ENCODE data around the gene CDADC1.

DNA sequence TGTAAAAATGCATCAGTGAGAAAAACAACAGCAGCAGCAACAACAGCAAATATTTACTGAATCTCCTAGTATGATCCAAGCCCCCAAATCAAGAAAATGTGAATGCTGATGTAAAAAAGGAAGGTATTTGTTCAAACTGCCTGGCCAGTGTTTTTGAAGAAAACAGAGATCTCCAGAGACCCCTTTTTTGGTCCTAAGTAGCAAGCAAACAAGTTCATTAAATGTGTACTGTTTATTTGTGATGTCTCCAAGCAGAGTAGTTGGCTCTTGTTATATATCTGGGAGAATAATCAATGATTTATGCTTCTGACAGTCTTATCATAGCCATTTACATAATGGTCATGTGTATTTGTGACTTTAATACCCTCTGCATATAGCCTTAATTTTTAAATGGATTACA is 50.7 kb downstream of the CDADC1 start:
- no peak for TF ChIP-seq FOXJ3 (CRISPR knock-in tag; IDR thresholded peaks at IDR 0.05)
- TF ChIP-seq GABPA (IDR thresholded peaks at IDR 0.05; ENCODE audit: low read depth): no peak
- no peak for TF ChIP-seq MEF2A (IDR thresholded peaks at IDR 0.05; ENCODE audit: borderline replicate concordance, low read depth)
- TF ChIP-seq NRF1 (IDR thresholded peaks at IDR 0.05; ENCODE audit: low read depth, low read length): no peak
- no peak for TF ChIP-seq RFX5 (IDR thresholded peaks at IDR 0.05; ENCODE audit: low read length)
- TF ChIP-seq, protein P1, sequence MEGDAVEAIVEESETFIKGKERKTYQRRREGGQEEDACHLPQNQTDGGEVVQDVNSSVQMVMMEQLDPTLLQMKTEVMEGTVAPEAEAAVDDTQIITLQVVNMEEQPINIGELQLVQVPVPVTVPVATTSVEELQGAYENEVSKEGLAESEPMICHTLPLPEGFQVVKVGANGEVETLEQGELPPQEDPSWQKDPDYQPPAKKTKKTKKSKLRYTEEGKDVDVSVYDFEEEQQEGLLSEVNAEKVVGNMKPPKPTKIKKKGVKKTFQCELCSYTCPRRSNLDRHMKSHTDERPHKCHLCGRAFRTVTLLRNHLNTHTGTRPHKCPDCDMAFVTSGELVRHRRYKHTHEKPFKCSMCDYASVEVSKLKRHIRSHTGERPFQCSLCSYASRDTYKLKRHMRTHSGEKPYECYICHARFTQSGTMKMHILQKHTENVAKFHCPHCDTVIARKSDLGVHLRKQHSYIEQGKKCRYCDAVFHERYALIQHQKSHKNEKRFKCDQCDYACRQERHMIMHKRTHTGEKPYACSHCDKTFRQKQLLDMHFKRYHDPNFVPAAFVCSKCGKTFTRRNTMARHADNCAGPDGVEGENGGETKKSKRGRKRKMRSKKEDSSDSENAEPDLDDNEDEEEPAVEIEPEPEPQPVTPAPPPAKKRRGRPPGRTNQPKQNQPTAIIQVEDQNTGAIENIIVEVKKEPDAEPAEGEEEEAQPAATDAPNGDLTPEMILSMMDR (IDR thresholded peaks at IDR 0.05): no peak
- TF ChIP-seq RAD21 (IDR thresholded peaks at IDR 0.05; ENCODE audit: low read length): no peak
- TF ChIP-seq RCOR1 (IDR thresholded peaks at IDR 0.05; ENCODE audit: low read length): no peak
- TF ChIP-seq TAF1 (IDR thresholded peaks at IDR 0.05; ENCODE audit: borderline replicate concordance, low read depth, low read length): no peak
- no peak for TF ChIP-seq SMC3 (IDR thresholded peaks at IDR 0.05; ENCODE audit: low read depth, low read length)
- TF ChIP-seq, protein P2, sequence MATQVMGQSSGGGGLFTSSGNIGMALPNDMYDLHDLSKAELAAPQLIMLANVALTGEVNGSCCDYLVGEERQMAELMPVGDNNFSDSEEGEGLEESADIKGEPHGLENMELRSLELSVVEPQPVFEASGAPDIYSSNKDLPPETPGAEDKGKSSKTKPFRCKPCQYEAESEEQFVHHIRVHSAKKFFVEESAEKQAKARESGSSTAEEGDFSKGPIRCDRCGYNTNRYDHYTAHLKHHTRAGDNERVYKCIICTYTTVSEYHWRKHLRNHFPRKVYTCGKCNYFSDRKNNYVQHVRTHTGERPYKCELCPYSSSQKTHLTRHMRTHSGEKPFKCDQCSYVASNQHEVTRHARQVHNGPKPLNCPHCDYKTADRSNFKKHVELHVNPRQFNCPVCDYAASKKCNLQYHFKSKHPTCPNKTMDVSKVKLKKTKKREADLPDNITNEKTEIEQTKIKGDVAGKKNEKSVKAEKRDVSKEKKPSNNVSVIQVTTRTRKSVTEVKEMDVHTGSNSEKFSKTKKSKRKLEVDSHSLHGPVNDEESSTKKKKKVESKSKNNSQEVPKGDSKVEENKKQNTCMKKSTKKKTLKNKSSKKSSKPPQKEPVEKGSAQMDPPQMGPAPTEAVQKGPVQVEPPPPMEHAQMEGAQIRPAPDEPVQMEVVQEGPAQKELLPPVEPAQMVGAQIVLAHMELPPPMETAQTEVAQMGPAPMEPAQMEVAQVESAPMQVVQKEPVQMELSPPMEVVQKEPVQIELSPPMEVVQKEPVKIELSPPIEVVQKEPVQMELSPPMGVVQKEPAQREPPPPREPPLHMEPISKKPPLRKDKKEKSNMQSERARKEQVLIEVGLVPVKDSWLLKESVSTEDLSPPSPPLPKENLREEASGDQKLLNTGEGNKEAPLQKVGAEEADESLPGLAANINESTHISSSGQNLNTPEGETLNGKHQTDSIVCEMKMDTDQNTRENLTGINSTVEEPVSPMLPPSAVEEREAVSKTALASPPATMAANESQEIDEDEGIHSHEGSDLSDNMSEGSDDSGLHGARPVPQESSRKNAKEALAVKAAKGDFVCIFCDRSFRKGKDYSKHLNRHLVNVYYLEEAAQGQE (IDR thresholded peaks at IDR 0.05; ENCODE audit: low read depth, low read length): no peak

Measured in SK-N-SH (cell line).